Measurements from ENCODE around the gene MYH2.
"Not testable (repeated sequence)": the region's sequence is repeated elsewhere in the genome, so short reads cannot be mapped to it uniquely, and the experiment has no call there.

Gene MYH2

GRCh38 chr17:10550014-10550413, 556 bp upstream of the MYH2 start:
- TF ChIP-seq SNAI2 (CRISPR knock-in tag; IDR thresholded peaks at IDR 0.05) = no peak
- no peak for TF ChIP-seq PATZ1 (CRISPR knock-in tag; IDR thresholded peaks at IDR 0.05; ENCODE audit: borderline replicate concordance)
- no peak for TF ChIP-seq ZC3H10 (CRISPR knock-in tag; IDR thresholded peaks at IDR 0.05)
- TF ChIP-seq CSDC2 (CRISPR knock-in tag; IDR thresholded peaks at IDR 0.05) = no peak
- no peak for TF ChIP-seq TCF4 (CRISPR knock-in tag; IDR thresholded peaks at IDR 0.05; ENCODE audit: borderline replicate concordance)
- no peak for TF ChIP-seq ZFP30 (CRISPR knock-in tag; IDR thresholded peaks at IDR 0.05)
- TF ChIP-seq ARNTL (CRISPR knock-in tag; IDR thresholded peaks at IDR 0.05; ENCODE audit: borderline replicate concordance, low read depth) = no peak

GRCh38 chr17:10547351-10547750, 2.1 kb downstream of the MYH2 start:
- ATAC-seq = peak; percentile 40; the same call in 2 of the 3 replicates

More at GRCh38 chr17:10550014-10550413, 556 bp upstream of the MYH2 start:
- ATAC-seq = no peak

GRCh38 chr17:10543486-10543885, 6.0 kb downstream of the MYH2 start:
- ATAC-seq = peak; percentile 33; the same call in 1 of the 3 replicates
- peak; percentile 65 for TF ChIP-seq ISL1 (CRISPR knock-in tag; IDR thresholded peaks at IDR 0.05)

More at GRCh38 chr17:10547351-10547750, 2.1 kb downstream of the MYH2 start:
- TF ChIP-seq ZFP3 (CRISPR knock-in tag; IDR thresholded peaks at IDR 0.05) (no peak), CREB5 (CRISPR knock-in tag; IDR thresholded peaks at IDR 0.05; ENCODE audit: low read depth) (no peak), ISL1 (CRISPR knock-in tag; IDR thresholded peaks at IDR 0.05) (no peak), PPARA (CRISPR knock-in tag; IDR thresholded peaks at IDR 0.05; ENCODE audit: borderline replicate concordance) (no peak), ZNF565 (CRISPR knock-in tag; conservative IDR thresholded peaks at IDR 0.05; ENCODE audit: low read depth) (no peak), TOX (CRISPR knock-in tag; IDR thresholded peaks at IDR 0.05; ENCODE audit: borderline replicate concordance) (no peak), GLIS3 (CRISPR knock-in tag; IDR thresholded peaks at IDR 0.05) (no peak), RARB (CRISPR knock-in tag; IDR thresholded peaks at IDR 0.05) (no peak), TCF4 (CRISPR knock-in tag; IDR thresholded peaks at IDR 0.05; ENCODE audit: borderline replicate concordance) (no peak), POU6F1 (CRISPR knock-in tag; IDR thresholded peaks at IDR 0.05; ENCODE audit: borderline replicate concordance, low read depth) (no peak), ZFP30 (CRISPR knock-in tag; IDR thresholded peaks at IDR 0.05) (no peak)

GRCh38 chr17:10541179-10541578, 8.3 kb downstream of the MYH2 start:
- ATAC-seq = not testable (repeated sequence)

GRCh38 chr17:10532026-10532425, 17.4 kb downstream of the MYH2 start:
- no peak for TF ChIP-seq OSR1 (CRISPR knock-in tag; IDR thresholded peaks at IDR 0.05)
- TF ChIP-seq ZFP3 (CRISPR knock-in tag; IDR thresholded peaks at IDR 0.05) = no peak
- TF ChIP-seq ISL1 (CRISPR knock-in tag; IDR thresholded peaks at IDR 0.05) = no peak
- ATAC-seq = no peak

- no peak for ATAC-seq
- TF ChIP-seq PPARA (CRISPR knock-in tag; IDR thresholded peaks at IDR 0.05; ENCODE audit: borderline replicate concordance) (no peak), PATZ1 (CRISPR knock-in tag; IDR thresholded peaks at IDR 0.05; ENCODE audit: borderline replicate concordance) (no peak), ZNF8 (CRISPR knock-in tag; IDR thresholded peaks at IDR 0.05) (no peak), GLIS3 (CRISPR knock-in tag; IDR thresholded peaks at IDR 0.05) (no peak), ZNF70 (CRISPR knock-in tag; IDR thresholded peaks at IDR 0.05) (no peak), TSHZ2 (CRISPR knock-in tag; IDR thresholded peaks at IDR 0.05) (no peak), ZC3H10 (CRISPR knock-in tag; IDR thresholded peaks at IDR 0.05) (no peak), SNAI2 (CRISPR knock-in tag; IDR thresholded peaks at IDR 0.05) (no peak), OSR1 (CRISPR knock-in tag; IDR thresholded peaks at IDR 0.05) (no peak)
These were observed 22.0 kb downstream of the MYH2 start for GRCh38 chr17:10527419-10527818.
